Ishikawa (cell line): ENCODE data around the gene CMTM7.

Source experiments
- CEBPB ChIP-seq: IDR thresholded peaks from 2 replicates; pipeline ENCODE4 v1.6.1; 2012
- FOXM1 ChIP-seq: IDR thresholded peaks from 2 replicates; pipeline ENCODE4 v1.6.1; 2012; ENCODE audit warnings: low read depth, borderline replicate concordance
- RAD21 ChIP-seq: IDR thresholded peaks from 2 replicates; pipeline ENCODE4 v1.6.1; 2012; ENCODE audit warnings: low read depth

DNA sequence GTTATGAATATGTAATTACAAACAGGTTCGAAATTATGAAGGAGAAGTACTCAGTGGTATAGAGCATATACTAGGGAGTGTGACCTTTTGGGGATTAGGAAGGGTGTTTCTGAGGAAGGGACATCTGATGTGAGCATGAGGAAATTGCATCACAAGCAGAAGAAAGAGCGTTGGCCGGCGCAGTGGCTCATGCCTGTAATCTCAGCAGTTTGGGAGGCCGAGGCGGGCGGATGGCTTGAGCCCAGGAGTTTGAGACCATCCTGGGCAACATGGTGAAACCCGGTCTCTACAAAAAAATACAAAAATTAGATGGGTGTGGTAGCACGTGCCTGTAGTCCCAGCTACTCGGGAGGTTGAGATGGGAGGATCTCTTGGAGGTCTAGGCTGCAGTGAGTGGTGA lies 6.9 kb downstream of the CMTM7 start:
- TF ChIP-seq RAD21 (no peak), FOXM1 (no peak), CEBPB (no peak)
